Loucy (cell line): ENCODE data around the gene LAPTM5.

Experiments used
- H2AFZ ChIP-seq: fragments of 200-600 bp; sonication (generic); 2 replicates; pipeline ENCODE4 v1.6.0; 2016; ENCODE audit warnings: antibody characterized with exemption, mild to moderate bottlenecking, low read length, moderate library complexity
- H3F3A ChIP-seq: fragments of 200-600 bp; 2 replicates; pipeline ENCODE4 v1.6.0; 2016; ENCODE audit warnings: antibody characterized with exemption, low read depth, mild to moderate bottlenecking
- H3K27me3 ChIP-seq: fragments of 200-600 bp; sonication (generic); 2 replicates; pipeline ENCODE4 v1.6.1; 2014; ENCODE audit warnings: low read length, mild to moderate bottlenecking; ENCODE audit not compliant: insufficient read depth, poor library complexity, severe bottlenecking
- H3K36me3 ChIP-seq: fragments of 200-600 bp; sonication (generic); 2 replicates; pipeline ENCODE4 v1.6.1; 2016; ENCODE audit warnings: low read length; ENCODE audit not compliant: insufficient read depth
- H3K4me1 ChIP-seq: fragments of 200-600 bp; sonication (generic); 2 replicates; pipeline ENCODE4 v1.5.1; 2014; ENCODE audit warnings: low read length, mild to moderate bottlenecking; ENCODE audit not compliant: insufficient read depth, poor library complexity, severe bottlenecking
- H3K4me2 ChIP-seq: fragments of 200-600 bp; sonication (generic); 2 replicates; pipeline ENCODE4 v1.6.0; 2014; ENCODE audit warnings: antibody characterized with exemption, low read length, low read depth, mild to moderate bottlenecking; ENCODE audit not compliant: poor library complexity, severe bottlenecking
- H3K4me3 ChIP-seq: fragments of 200-600 bp; sonication (generic); 2 replicates; pipeline ENCODE4 v1.5.1; 2014; ENCODE audit warnings: low read length, mild to moderate bottlenecking, mixed read lengths; ENCODE audit not compliant: poor library complexity, severe bottlenecking
- H3K79me2 ChIP-seq: fragments of 200-600 bp; sonication (generic); 2 replicates; pipeline ENCODE4 v1.6.1; 2014; ENCODE audit warnings: low read length; ENCODE audit not compliant: insufficient read depth
- H3K9ac ChIP-seq: fragments of 200-600 bp; sonication (generic); 2 replicates; pipeline ENCODE4 v1.6.0; 2014; ENCODE audit warnings: mild to moderate bottlenecking, low read depth, low read length, moderate library complexity; ENCODE audit not compliant: poor library complexity, severe bottlenecking
- H3K9me2 ChIP-seq: fragments of 200-600 bp; sonication (generic); replicated peaks from 2 replicates; pipeline ENCODE4 v1.6.1; 2016; ENCODE audit warnings: low read depth, low read length, mixed read lengths
- H3K9me3 ChIP-seq: fragments of 200-600 bp; sonication (generic); 2 replicates; pipeline ENCODE4 v1.6.1; 2014; ENCODE audit warnings: mild to moderate bottlenecking, antibody characterized with exemption, low read length, low read depth; ENCODE audit not compliant: insufficient read depth
- H4K20me1 ChIP-seq: fragments of 200-600 bp; sonication (generic); 2 replicates; pipeline ENCODE4 v1.6.0; 2014; ENCODE audit warnings: antibody characterized with exemption, low read length, mild to moderate bottlenecking; ENCODE audit not compliant: insufficient read depth, poor library complexity, severe bottlenecking
- EZH2phosphoT487 ChIP-seq: fragments of 200-600 bp; IDR thresholded peaks from 2 replicates; pipeline ENCODE4 v1.6.1; 2018; ENCODE audit warnings: antibody characterized with exemption, mild to moderate bottlenecking, moderate library complexity, borderline replicate concordance
- TF ChIP-seq, protein P1 (sequence below): fragments of 200-600 bp; sonication (generic); conservative IDR thresholded peaks from 2 replicates; pipeline ENCODE4 v1.5.1; 2014; ENCODE audit warnings: mild to moderate bottlenecking, antibody characterized with exemption, low read length

Gene LAPTM5

GRCh38 chr1:30712583-30712982, 45.0 kb downstream of the LAPTM5 start:
- no peaks in the 10 kb centered on the region for H3K4me1 ChIP-seq
- H3K36me3 ChIP-seq, result no peaks in the 10 kb centered on the region
- TF ChIP-seq, protein P1, sequence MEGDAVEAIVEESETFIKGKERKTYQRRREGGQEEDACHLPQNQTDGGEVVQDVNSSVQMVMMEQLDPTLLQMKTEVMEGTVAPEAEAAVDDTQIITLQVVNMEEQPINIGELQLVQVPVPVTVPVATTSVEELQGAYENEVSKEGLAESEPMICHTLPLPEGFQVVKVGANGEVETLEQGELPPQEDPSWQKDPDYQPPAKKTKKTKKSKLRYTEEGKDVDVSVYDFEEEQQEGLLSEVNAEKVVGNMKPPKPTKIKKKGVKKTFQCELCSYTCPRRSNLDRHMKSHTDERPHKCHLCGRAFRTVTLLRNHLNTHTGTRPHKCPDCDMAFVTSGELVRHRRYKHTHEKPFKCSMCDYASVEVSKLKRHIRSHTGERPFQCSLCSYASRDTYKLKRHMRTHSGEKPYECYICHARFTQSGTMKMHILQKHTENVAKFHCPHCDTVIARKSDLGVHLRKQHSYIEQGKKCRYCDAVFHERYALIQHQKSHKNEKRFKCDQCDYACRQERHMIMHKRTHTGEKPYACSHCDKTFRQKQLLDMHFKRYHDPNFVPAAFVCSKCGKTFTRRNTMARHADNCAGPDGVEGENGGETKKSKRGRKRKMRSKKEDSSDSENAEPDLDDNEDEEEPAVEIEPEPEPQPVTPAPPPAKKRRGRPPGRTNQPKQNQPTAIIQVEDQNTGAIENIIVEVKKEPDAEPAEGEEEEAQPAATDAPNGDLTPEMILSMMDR, result no peak
- TF ChIP-seq EZH2phosphoT487, result no peak
- H3K4me2 ChIP-seq, result no peak overlapping the region
- peaks cover 8% of the 10 kb centered on the region; the same call in 1 of the 2 replicates for H3K9me3 ChIP-seq
- H3K9me2 ChIP-seq, result no peaks in the 10 kb centered on the region
- H3K4me3 ChIP-seq, result no peak overlapping the region
- H4K20me1 ChIP-seq, result no peaks in the 10 kb centered on the region
- H3F3A ChIP-seq, result no peaks in the 10 kb centered on the region
- no peaks in the 10 kb centered on the region for H3K27me3 ChIP-seq
- H2AFZ ChIP-seq, result no peak overlapping the region
- H3K79me2 ChIP-seq, result no peaks in the 10 kb centered on the region
- H3K9ac ChIP-seq, result no peak overlapping the region

- no peaks in the 10 kb centered on the region for H4K20me1 ChIP-seq
- H3K9ac ChIP-seq, result no peak overlapping the region
Measured at GRCh38 chr1:30710407-30710806, 47.2 kb downstream of the LAPTM5 start.

DNA sequence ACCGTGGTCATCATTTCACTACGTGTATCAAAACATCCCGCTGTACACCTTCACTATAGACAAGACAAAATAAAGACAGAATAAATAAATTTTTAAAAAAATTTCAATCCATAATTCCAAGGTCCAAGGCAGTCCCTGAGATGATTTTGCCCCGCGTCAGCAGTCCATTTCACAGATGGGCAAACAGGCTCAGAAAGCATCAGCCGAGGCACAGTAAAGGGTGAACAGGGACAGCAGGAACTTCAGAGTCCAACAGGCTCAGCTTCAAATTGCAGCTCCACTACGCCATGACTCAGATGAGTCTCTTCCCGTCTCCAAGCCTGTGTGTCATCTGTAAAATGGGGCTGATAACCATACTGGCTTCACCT, 49.2 kb downstream of the LAPTM5 start:
- no peaks in the 10 kb centered on the region for H3K4me1 ChIP-seq
- no peaks in the 10 kb centered on the region for H3K9me3 ChIP-seq
- no peaks in the 10 kb centered on the region for H3K79me2 ChIP-seq
- no peak for TF ChIP-seq EZH2phosphoT487
- TF ChIP-seq, protein P1, result no peak
- H3K27me3 ChIP-seq, result no peaks in the 10 kb centered on the region
- no peak overlapping the region for H2AFZ ChIP-seq
- no peak overlapping the region for H3K9ac ChIP-seq
- H4K20me1 ChIP-seq, result no peaks in the 10 kb centered on the region
- no peaks in the 10 kb centered on the region for H3K36me3 ChIP-seq
- no peaks in the 10 kb centered on the region for H3F3A ChIP-seq
- H3K4me3 ChIP-seq, result no peak overlapping the region
- no peak overlapping the region for H3K4me2 ChIP-seq
- H3K9me2 ChIP-seq, result no peaks in the 10 kb centered on the region

More at GRCh38 chr1:30710407-30710806, 47.2 kb downstream of the LAPTM5 start:
- no peaks in the 10 kb centered on the region for H3K36me3 ChIP-seq
- no peak overlapping the region for H3K4me2 ChIP-seq
- peaks cover 3% of the 10 kb centered on the region; the same call in 1 of the 2 replicates for H3K9me3 ChIP-seq
- no peak overlapping the region for H2AFZ ChIP-seq
- H3K9me2 ChIP-seq, result no peaks in the 10 kb centered on the region
- H3K4me1 ChIP-seq, result no peaks in the 10 kb centered on the region
- no peaks in the 10 kb centered on the region for H3K27me3 ChIP-seq
- H3K79me2 ChIP-seq, result no peaks in the 10 kb centered on the region
- no peaks in the 10 kb centered on the region for H3F3A ChIP-seq
- no peak overlapping the region for H3K4me3 ChIP-seq
- TF ChIP-seq, protein P1, result no peak
- no peak for TF ChIP-seq EZH2phosphoT487
